Tibial nerve (tissue), 4 donors: ENCODE results near the gene BTBD6.

ENCODE experiments used
- CTCF ChIP-seq, 5 experiments: fragments of 200-600 bp in 3 of 5; fragments of 450-650 bp in 2 of 5; sonication (generic) in 3 of 5; IDR thresholded peaks; one replicate each; pipeline ENCODE4 v1.5.1; 2016 to 2019; ENCODE audit warnings: antibody characterized with exemption in 5 of 5, mild to moderate bottlenecking in 3 of 5, moderate library complexity in 2 of 5
- EP300 ChIP-seq, 2 donors: sonication (generic); formaldehyde crosslinking; IDR thresholded peaks; one replicate each; pipeline ENCODE4 v1.6.1; 2017; ENCODE audit warnings: antibody characterized with exemption in 2 of 2, mild to moderate bottlenecking in 1 of 2
- POLR2A ChIP-seq, 2 donors: fragments of 450-650 bp; IDR thresholded peaks; one replicate each; pipeline ENCODE4 v1.6.1; 2017; ENCODE audit warnings: antibody characterized with exemption in 2 of 2, mild to moderate bottlenecking in 2 of 2, moderate library complexity in 2 of 2

- TF ChIP-seq CTCF (IDR thresholded peaks at IDR 0.05) = no peak
- no peak for TF ChIP-seq EP300 (IDR thresholded peaks at IDR 0.05)
- no peak for TF ChIP-seq POLR2A (IDR thresholded peaks at IDR 0.05)
These were observed 40.2 kb upstream of the BTBD6 start for GRCh38 chr14:105207996-105208737.
